K562 (cell line): Measurements from ENCODE around the gene CCDC192. TPM values are rescaled to one million over a fixed set of nuclear protein-coding genes. Genes with fewer than 3 reads are reported as not detected.

ENCODE experiments used
- ATAC-seq: fragments of 200-7000 bp; cut with Tn5 transposase; 3 replicates; pipeline ENCODE4 v1.9.1; 2020; ENCODE audit warnings: moderate library complexity
- BruUV-seq: library from RNA; stranded (reverse); fragments of 400-500 nt; replicated peaks from 2 replicates; lab custom pipeline; 2021; lab: Mats Ljungman, UMichigan
- CTCF ChIA-PET: fragments of 300-600 bp; formaldehyde crosslinking; extraction: SDS; loops from one replicate; lab custom pipeline; 2021; ENCODE audit warnings: low intra/inter-chr PET ratio; lab: Yijun Ruan, JAX
- POLR2A ChIA-PET: fragments of 300-600, 350-650 bp; sonication (Branson Sonifier 250); formaldehyde crosslinking; extraction: SDS; loops from one replicate; lab custom pipeline; 2021; ENCODE audit warnings: antibody characterized with exemption, inconsistent platforms; lab: Yijun Ruan, JAX
- DNase-seq, 4 experiments: peaks; one replicate each; pipeline versions ENCODE4 v3.0.0 to v3.0.0-alpha.2; 2011 to 2018; ENCODE audit warnings: low spot score in 3 of 4, mixed read lengths in 3 of 4; ENCODE audit errors: extremely low read depth in 1 of 4
- FAIRE-seq: peaks from 2 replicates; lab custom pipeline; 2011; peaks lifted over from hg19 to GRCh38; lab: Jason Lieb, UNC
- H2AFZ ChIP-seq: 2 replicates; pipeline ENCODE4 v1.6.0; 2011; ENCODE audit warnings: low read depth, low read length, control low read depth, inconsistent platforms
- H3K27ac ChIP-seq: fragments of 200-600 bp; 3 replicates; pipeline ENCODE4 v1.8.0; 2011; ENCODE audit warnings: low read depth, mild to moderate bottlenecking, control low read depth, inconsistent platforms, low read length, moderate library complexity, mixed read lengths; ENCODE audit errors: extremely low read depth
- H3K27me3 ChIP-seq, 2 experiments: fragments of 300-600 bp in 1 of 2; 2 replicates in 1 of 2; 3 replicates in 1 of 2; pipeline versions ENCODE4 v1.6.0 to v1.8.0; 2011; ENCODE audit warnings: inconsistent platforms in 2 of 2, low read length in 2 of 2, mild to moderate bottlenecking in 1 of 2, mixed read lengths in 1 of 2, moderate library complexity in 1 of 2; ENCODE audit not compliant: control insufficient read depth in 2 of 2, insufficient read depth in 2 of 2
- H3K36me3 ChIP-seq: fragments of 300-600 bp; 3 replicates; pipeline ENCODE4 v1.8.0; 2011; ENCODE audit warnings: mild to moderate bottlenecking, low read length, inconsistent platforms; ENCODE audit not compliant: control insufficient read depth, insufficient read depth
- H3K4me1 ChIP-seq, 2 experiments: fragments of 200-600 bp in 1 of 2; replicated peaks in 1 of 2; 2 replicates in 1 of 2; 3 replicates in 1 of 2; pipeline versions ENCODE4 v1.5.1 to v1.8.0; 2011; ENCODE audit warnings: inconsistent platforms in 2 of 2, low read length in 2 of 2, mild to moderate bottlenecking in 1 of 2, mixed read lengths in 1 of 2, moderate library complexity in 1 of 2; ENCODE audit not compliant: control insufficient read depth in 2 of 2, insufficient read depth in 2 of 2
- H3K4me2 ChIP-seq: 2 replicates; pipeline ENCODE4 v1.6.1; 2011; ENCODE audit warnings: low read length, control low read depth, inconsistent platforms, mixed read lengths; ENCODE audit not compliant: insufficient read depth
- H3K4me3 ChIP-seq: fragments of 200-600 bp; sonication (generic), shearing (Covaris generic); 2 replicates; pipeline ENCODE4 v1.5.1; 2016; ENCODE audit warnings: control low read depth, inconsistent platforms
- H3K79me2 ChIP-seq: fragments of 200-600 bp; 3 replicates; pipeline ENCODE4 v1.8.0; 2011; ENCODE audit warnings: low read length, inconsistent platforms; ENCODE audit not compliant: control insufficient read depth, insufficient read depth
- H3K9ac ChIP-seq, 2 experiments: 2 replicates each; pipeline versions ENCODE4 v1.6.0 to v1.6.1; 2011; ENCODE audit warnings: low read depth in 2 of 2, low read length in 2 of 2, control low read depth in 1 of 2, inconsistent platforms in 1 of 2, mild to moderate bottlenecking in 1 of 2, mixed read lengths in 1 of 2; ENCODE audit not compliant: insufficient read depth in 1 of 2
- H3K9me1 ChIP-seq: one replicate; pipeline ENCODE4 v1.6.0; 2011; ENCODE audit warnings: inconsistent platforms, mild to moderate bottlenecking, low read length, moderate library complexity; ENCODE audit not compliant: control insufficient read depth, insufficient read depth
- H3K9me3 ChIP-seq: replicated peaks from 2 replicates; pipeline ENCODE4 v1.5.1; 2011; ENCODE audit warnings: low read depth, low read length, inconsistent platforms; ENCODE audit not compliant: control insufficient read depth, insufficient read depth
- H4K20me1 ChIP-seq: replicated peaks from 2 replicates; pipeline ENCODE4 v1.6.1; 2011; ENCODE audit warnings: low read length, inconsistent platforms, mixed read lengths; ENCODE audit not compliant: control insufficient read depth, insufficient read depth
- AFF1 ChIP-seq, 2 experiments: fragments of 450-650 bp; IDR thresholded peaks; 2 replicates each; pipeline ENCODE4 v1.6.1; 2018; ENCODE audit warnings: mild to moderate bottlenecking in 2 of 2, low read depth in 1 of 2; ENCODE audit not compliant: partially characterized antibody in 2 of 2
- CBX2 ChIP-seq: fragments of 200-600 bp; sonication (generic); IDR thresholded peaks from one replicate; pipeline ENCODE4 v1.6.1; 2012; ENCODE audit warnings: mild to moderate bottlenecking, low read length, inconsistent platforms; ENCODE audit not compliant: insufficient read depth, poor library complexity, severe bottlenecking
- CGGBP1 ChIP-seq: fragments of 250-450 bp; sonication (Bioruptor Pico); IDR thresholded peaks from 2 replicates; pipeline ENCODE4 v1.9.0; 2021; ENCODE audit warnings: mild to moderate bottlenecking
- E4F1 ChIP-seq: fragments of 250-450 bp; sonication (Bioruptor Pico); IDR thresholded peaks from 2 replicates; pipeline ENCODE4 v1.5.0; 2021; ENCODE audit warnings: mild to moderate bottlenecking, borderline replicate concordance
- HMGN3 ChIP-seq: IDR thresholded peaks from 2 replicates; pipeline ENCODE4 v1.6.1; 2011; ENCODE audit warnings: borderline replicate concordance, low read depth, mild to moderate bottlenecking, mixed read lengths, low read length; ENCODE audit not compliant: insufficient read length; ENCODE audit errors: extremely low read depth
- HNRNPH1 ChIP-seq: fragments of 200-400 bp; formaldehyde crosslinking; optimal IDR thresholded peaks from 2 replicates; pipeline ENCODE3; 2017; ENCODE audit warnings: low read depth, mild to moderate bottlenecking, low read length, moderate library complexity
- HNRNPL ChIP-seq: fragments of 200-400 bp; formaldehyde crosslinking; IDR thresholded peaks from 2 replicates; pipeline ENCODE4 v1.6.1; 2017; ENCODE audit warnings: low read depth, mild to moderate bottlenecking, low read length
- MTA3 ChIP-seq: fragments of 450-650 bp; formaldehyde crosslinking; IDR thresholded peaks from 2 replicates; pipeline ENCODE4 v1.6.1; 2017; ENCODE audit warnings: mild to moderate bottlenecking, borderline replicate concordance
- SREBF2 ChIP-seq: sonication (generic); formaldehyde crosslinking; IDR thresholded peaks from 2 replicates; pipeline ENCODE4 v1.4.0; 2020; ENCODE audit warnings: mild to moderate bottlenecking, missing genetic modification reagents
- TRIM24 ChIP-seq, 2 experiments: fragments of 450-650 bp; IDR thresholded peaks; 2 replicates each; pipeline ENCODE4 v1.6.1; 2016
- WHSC1 ChIP-seq: IDR thresholded peaks from one replicate; pipeline ENCODE4 v1.6.1; 2012; ENCODE audit warnings: low read length, control low read depth, inconsistent platforms
- ZNF184 ChIP-seq: sonication (generic); formaldehyde crosslinking; IDR thresholded peaks from 2 replicates; pipeline ENCODE4 v1.5.0; 2020; ENCODE audit warnings: missing genetic modification reagents
- ZNF212 ChIP-seq: fragments of 450-650 bp; formaldehyde crosslinking; IDR thresholded peaks from 2 replicates; pipeline ENCODE4 v1.4.0; 2020; ENCODE audit warnings: mild to moderate bottlenecking
- ZZZ3 ChIP-seq: fragments of 450-650 bp; IDR thresholded peaks from 2 replicates; pipeline ENCODE4 v1.6.1; 2016; ENCODE audit warnings: antibody characterized with exemption, mild to moderate bottlenecking, moderate library complexity
- WGBS: fragments of 100-300 bp; shearing (Covaris generic); methylation state at CpG from one replicate; pipeline ENCODE4 v1.1.6; 2016; ENCODE audit warnings: low coverage, mixed read lengths; ENCODE audit not compliant: insufficient coverage; ENCODE audit errors: missing lambda C conversion rate; 5-methylcytosine and 5-hydroxymethylcytosine counted together
- in situ Hi-C: fragments of 300-500 bp; cut with MboI; formaldehyde crosslinking; loops from 4 replicates; pipeline ENCODE4 v1.15.0; 2018; ENCODE audit warnings: inconsistent platforms, mixed read lengths
- intact Hi-C: fragments of 100-400 bp; cut with micrococcal nuclease; formaldehyde crosslinking; loops from 2 replicates; pipeline ENCODE4 v1.14.2; 2022
- polyA plus RNA-seq, 8 experiments: library from polyadenylated mRNA; depleted of rRNA in 4 of 8; stranded (reverse) in 5 of 8; unstranded in 3 of 8; fragments of >200 nt; fragmentation: Nextera tagmentation in 2 of 8; fragmentation: Illumina TruSeq in 1 of 8; extraction: Ambion mirVana in 2 of 8; extraction: Trizol in 1 of 8; gene quantifications; 2 replicates each; pipeline versions ENCODE4 v1.2.1 to v1.2.3, GENCODE V29; 2011 to 2014; ENCODE audit warnings: inconsistent platforms in 1 of 8, missing spikeins in 1 of 8
- total RNA-seq, 7 experiments: library from RNA; depleted of rRNA in 6 of 7; stranded (reverse); fragments of >200 nt in 6 of 7; fragmentation: Illumina TruSeq in 2 of 7; extraction: Trizol in 2 of 7; gene quantifications; 2 replicates each; pipeline versions ENCODE4 v1.2.1 to v1.2.3, GENCODE V29; 2011 to 2021; ENCODE audit warnings: low replicate concordance in 1 of 7

Gene CCDC192
- total and polyA plus RNA-seq, 9 of the 15 experiments (the other 6 are each of a cell fraction or from before 2014, with no cell fraction given) = 0.21 to 0.66 (median 0.38) TPM; not detected in 2

- Histone ChIP-seq H3K36me3 (no peaks in the 10 kb centered on the region), H3K27ac (no peak overlapping the region), H3K4me3 (no peak overlapping the region), H4K20me1 (no peaks in the 10 kb centered on the region), H3K9ac (no peak overlapping the region), H3K4me1 (no peaks in the 10 kb centered on the region), H3K4me2 (no peak overlapping the region), H3K9me1 (no peaks in the 10 kb centered on the region), H3K27me3 (no peaks in the 10 kb centered on the region; a peak in 1 of 5 replicates), H3K79me2 (no peaks in the 10 kb centered on the region), H3K9me3 (no peaks in the 10 kb centered on the region), H2AFZ (no peak overlapping the region)
- WGBS = 0% methylated on average over 5 of the region's 5 CpGs
- FAIRE-seq (no peak), ATAC-seq (no peak), DNase-seq (no peak)
- intact Hi-C loops (no loop called here), in situ Hi-C loops (loop anchor here (25.0 kb wide), 1 partner anchor 1904 kb away; no protein-coding TSS in a partner anchor)
- ChIA-PET CTCF (no interaction called here), POLR2A (interaction anchor here (0.7 kb wide), 1 partner anchor 223 kb away, joined by 3 read pairs; no protein-coding TSS in a partner anchor)
- no TSS peak for BruUV-seq
- TF ChIP-seq MTA3 (no peak), HNRNPH1 (no peak), ZZZ3 (no peak), CBX2 (no peak), SREBF2 (no peak), E4F1 (CRISPR knock-in tag) (no peak), ZNF212 (CRISPR knock-in tag) (no peak), HMGN3 (no peak), ZNF184 (no peak), HNRNPL (no peak), TRIM24 (IDR thresholded peaks at IDR 0.05) (no peak), CGGBP1 (CRISPR knock-in tag) (no peak), AFF1 (IDR thresholded peaks at IDR 0.05; ENCODE audit: low read depth in 1 of 2, partially characterized antibody in 2 of 2) (no peak), WHSC1 (no peak)
Measured at GRCh38 chr5:127858116-127858784, 155.1 kb downstream of the CCDC192 start.
